Ascending aorta (tissue), 2 donors: ENCODE data around the gene INCENP. TPM values are rescaled to one million over a fixed set of nuclear protein-coding genes. Genes with fewer than 3 reads are reported as not detected.
"Not testable (repeated sequence)": the region's sequence is repeated elsewhere in the genome, so short reads cannot be mapped to it uniquely, and the experiment has no call there.

Experiments
- DNase-seq, 2 donors: peaks; one replicate each; pipeline ENCODE4 v3.0.0-alpha.2; 2019; ENCODE audit warnings: low spot score in 2 of 2
- H3K27ac ChIP-seq, 2 donors: fragments of 200-600 bp; sonication (generic); one replicate each; pipeline ENCODE4 v1.5.1; 2016 to 2017; ENCODE audit warnings: mild to moderate bottlenecking in 1 of 2
- H3K27me3 ChIP-seq: fragments of 200-600 bp; sonication (generic); one replicate; pipeline ENCODE4 v1.5.1; 2017
- H3K36me3 ChIP-seq, 2 donors: fragments of 200-600 bp; sonication (generic); one replicate each; pipeline ENCODE4 v1.5.1; 2016
- H3K4me1 ChIP-seq, 2 donors: fragments of 200-600 bp; sonication (generic); one replicate each; pipeline ENCODE4 v1.5.1; 2016 to 2017; ENCODE audit warnings: mild to moderate bottlenecking in 1 of 2
- H3K4me3 ChIP-seq, 2 donors: fragments of 200-600 bp; sonication (generic); one replicate each; pipeline ENCODE4 v1.5.1; 2016 to 2017; ENCODE audit warnings: mild to moderate bottlenecking in 1 of 2
- H3K9me3 ChIP-seq, 2 donors: fragments of 200-600 bp; sonication (generic); one replicate each; pipeline ENCODE4 v1.5.1; 2016
- CTCF ChIP-seq, 3 experiments: fragments of 200-600 bp in 2 of 3; fragments of 450-650 bp in 1 of 3; sonication (generic) in 2 of 3; IDR thresholded peaks; one replicate each; pipeline ENCODE4 v1.5.1; 2016 to 2019; ENCODE audit warnings: antibody characterized with exemption in 3 of 3, mild to moderate bottlenecking in 1 of 3, moderate library complexity in 1 of 3
- intact Hi-C: fragments of 100-400 bp; cut with DNase I; formaldehyde crosslinking; loops from one replicate; pipeline ENCODE4 v1.15.1; 2023
- total RNA-seq: library from RNA; depleted of rRNA; stranded (reverse); fragments of >200 nt; gene quantifications from one replicate; pipeline ENCODE4 v1.1.0, GENCODE V29; 2016

INCENP gene
- total RNA-seq, 1 donor from 2014 or later, result 55.5 TPM

DNA sequence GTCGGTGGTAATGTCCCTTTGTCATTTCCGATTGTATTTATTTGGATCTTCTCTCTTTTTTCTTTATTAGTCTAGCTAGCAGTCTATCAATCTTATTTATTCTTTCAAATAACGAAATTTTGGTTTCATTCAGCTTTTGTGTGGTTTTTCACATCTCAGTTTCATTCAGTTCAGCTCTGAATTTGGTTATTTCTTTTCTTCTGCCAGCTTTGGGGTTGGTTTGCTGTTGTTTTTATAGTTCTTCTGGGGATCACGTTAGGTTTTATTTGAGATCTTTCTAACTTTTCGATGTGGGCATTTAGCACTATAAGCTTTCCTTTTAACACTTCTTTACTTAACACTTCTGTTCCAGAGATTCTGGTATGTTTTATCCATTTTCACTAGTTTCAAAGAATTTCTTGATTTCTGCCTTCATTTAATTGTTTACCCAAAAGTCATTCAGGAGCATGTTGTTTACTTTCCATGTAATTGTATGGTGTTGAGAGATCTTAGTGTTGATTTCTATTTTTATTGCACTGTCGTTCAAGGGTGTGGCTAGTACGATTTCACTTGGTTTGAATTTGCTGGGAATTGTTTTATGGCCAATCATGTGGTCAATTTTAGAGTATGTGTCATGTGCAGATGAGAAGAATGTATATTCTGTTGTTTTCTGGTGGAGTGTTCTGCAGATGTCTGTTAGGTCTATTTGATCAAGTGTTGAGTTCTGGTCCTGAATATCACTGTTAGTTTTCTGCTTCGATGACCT lies 58.5 kb downstream of the INCENP start:
- intact Hi-C loops, result no loop called here
- TF ChIP-seq CTCF (IDR thresholded peaks at IDR 0.05), result no peak
- no peaks in the 10 kb centered on the region for H3K4me1 ChIP-seq
- DNase-seq, result no peak
- H3K9me3 ChIP-seq, result no peaks in the 10 kb centered on the region
- H3K27ac ChIP-seq, result no peak overlapping the region
- no peaks in the 10 kb centered on the region for H3K36me3 ChIP-seq
- H3K4me3 ChIP-seq, result no peak overlapping the region
- H3K27me3 ChIP-seq, result no peaks in the 10 kb centered on the region

GRCh38 chr11:62186195-62186594 lies 62.4 kb downstream of the INCENP start:
- intact Hi-C loops, result no loop called here

DNA sequence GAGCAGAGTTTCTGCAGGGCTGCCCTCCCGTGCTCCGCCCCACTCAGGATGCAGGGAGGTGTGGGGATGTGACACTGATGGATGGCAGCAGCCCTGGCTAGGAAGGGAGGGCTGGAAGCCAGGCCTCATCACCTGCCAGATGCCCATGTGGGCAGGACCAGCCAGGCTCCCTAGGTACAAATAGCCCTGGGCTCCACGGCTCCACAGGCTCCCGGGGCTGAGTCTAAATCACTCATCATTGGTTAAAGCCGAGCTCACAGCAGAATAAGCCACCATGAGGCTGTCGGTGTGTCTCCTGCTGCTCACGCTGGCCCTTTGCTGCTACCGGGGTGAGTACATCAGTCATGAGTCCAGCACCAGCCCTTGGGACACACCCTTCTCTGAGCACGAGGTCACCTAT lies 66.2 kb downstream of the INCENP start, which contains the start of gene SCGB1D1:
Gene SCGB1D1 (plus strand): TSS at position 206 of the 400 bp plus-strand sequence. CDS start 69 bp downstream, at position 275.
- Histone ChIP-seq H3K9me3 (no peaks in the 10 kb centered on the region), H3K4me1 (no peaks in the 10 kb centered on the region), H3K36me3 (no peaks in the 10 kb centered on the region), H3K27me3 (no peaks in the 10 kb centered on the region), H3K4me3 (no peak within 1 kb of the TSS), H3K27ac (no peak within 1 kb of the TSS)
- no peak for TF ChIP-seq CTCF (IDR thresholded peaks at IDR 0.05)
- no peak for DNase-seq
- intact Hi-C loops, result no loop called here

More at GRCh38 chr11:62186195-62186594, 62.4 kb downstream of the INCENP start:
- DNase-seq, result no peak
- Histone ChIP-seq H3K27me3 (no peaks in the 10 kb centered on the region), H3K36me3 (no peaks in the 10 kb centered on the region), H3K4me1 (no peaks in the 10 kb centered on the region), H3K27ac (no peak overlapping the region), H3K9me3 (no peaks in the 10 kb centered on the region), H3K4me3 (no peak overlapping the region)
- no peak for TF ChIP-seq CTCF (IDR thresholded peaks at IDR 0.05)

- H3K36me3 ChIP-seq, result no peaks in the 10 kb centered on the region
- no peak overlapping the region for H3K4me3 ChIP-seq
- intact Hi-C loops, result no loop called here
- no peak overlapping the region for H3K27ac ChIP-seq
- TF ChIP-seq CTCF (IDR thresholded peaks at IDR 0.05), result no peak
- H3K27me3 ChIP-seq, result no peaks in the 10 kb centered on the region
- DNase-seq, result no peak
- no peaks in the 10 kb centered on the region for H3K9me3 ChIP-seq
- no peaks in the 10 kb centered on the region for H3K4me1 ChIP-seq
Observed at GRCh38 chr11:62193952-62194351, 70.1 kb downstream of the INCENP start.

DNA sequence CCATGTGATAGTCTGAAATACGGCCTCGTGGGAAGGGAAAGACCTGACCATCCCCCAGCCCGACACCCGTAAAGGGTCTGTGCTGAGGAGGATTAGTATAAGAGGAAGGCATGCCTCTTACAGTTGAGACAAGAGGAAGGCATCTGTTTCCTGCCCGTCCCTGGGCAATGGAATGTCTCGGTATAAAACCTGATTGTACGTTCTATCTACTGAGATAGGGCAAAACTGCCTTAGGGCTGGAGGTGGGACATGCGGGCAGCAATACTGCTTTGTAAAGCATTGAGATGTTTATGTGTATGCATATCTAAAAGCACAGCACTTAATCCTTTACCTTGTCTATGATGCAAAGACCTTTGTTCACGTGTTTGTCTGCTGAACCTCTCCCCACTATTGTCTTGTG lies 71.2 kb downstream of the INCENP start:
- H3K36me3 ChIP-seq, H3K4me1 ChIP-seq, H3K27me3 ChIP-seq, H3K4me3 ChIP-seq, intact Hi-C loops, DNase-seq, H3K27ac ChIP-seq, H3K9me3 ChIP-seq: not testable (repeated sequence)

DNA sequence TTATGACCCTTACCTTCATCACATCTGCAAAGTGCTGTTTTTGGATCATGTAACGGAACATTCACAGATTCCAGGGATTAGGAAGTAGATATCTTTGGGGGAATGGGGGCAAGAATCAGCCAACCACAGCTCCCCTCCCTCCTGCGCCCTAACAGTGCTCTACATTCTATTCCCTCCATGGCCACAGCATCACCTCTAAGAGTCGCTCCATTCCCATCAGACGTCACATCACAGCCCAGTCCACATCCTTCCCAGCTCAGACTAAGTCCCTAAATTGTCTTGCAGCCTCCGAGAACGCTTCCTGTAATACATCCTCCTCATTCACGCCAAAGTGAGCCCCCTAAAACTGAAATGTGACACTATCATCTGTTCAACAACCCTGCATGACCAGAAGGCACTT lies 72.1 kb downstream of the INCENP start:
- TF ChIP-seq CTCF (IDR thresholded peaks at IDR 0.05), result no peak
- intact Hi-C loops, result no loop called here

DNA sequence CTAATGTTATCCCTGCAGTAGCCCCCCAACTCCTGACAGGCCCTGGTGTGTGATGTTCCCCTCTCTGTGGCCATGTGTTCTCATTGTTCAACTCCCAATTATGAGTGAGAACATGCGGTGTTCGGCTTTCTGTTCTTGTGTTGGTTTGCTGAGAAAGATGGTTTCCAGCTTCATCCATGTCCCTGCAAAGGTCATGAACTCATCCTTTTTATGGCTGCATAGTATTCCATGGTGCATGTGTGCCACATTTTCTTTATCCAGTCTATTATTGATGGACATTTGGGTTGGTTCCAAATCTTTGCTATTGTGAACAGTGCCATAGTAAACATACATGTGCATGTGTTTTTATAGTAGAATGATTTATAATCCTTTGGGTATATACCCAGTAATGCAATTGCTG lies 73.6 kb downstream of the INCENP start:
- H3K9me3 ChIP-seq, H3K27me3 ChIP-seq, H3K36me3 ChIP-seq, DNase-seq, H3K27ac ChIP-seq, intact Hi-C loops, H3K4me3 ChIP-seq, H3K4me1 ChIP-seq: not testable (repeated sequence)

More for the DNA sequence above, 72.1 kb downstream of the INCENP start:
- H3K9me3 ChIP-seq, result no peaks in the 10 kb centered on the region
- DNase-seq, result no peak
- H3K4me3 ChIP-seq, result no peak overlapping the region
- H3K4me1 ChIP-seq, result no peaks in the 10 kb centered on the region
- H3K27me3 ChIP-seq, result no peaks in the 10 kb centered on the region
- no peaks in the 10 kb centered on the region for H3K36me3 ChIP-seq
- H3K27ac ChIP-seq, result no peak overlapping the region
